ENCODE results near the gene EPHB2. TPM values are rescaled to one million over a fixed set of nuclear protein-coding genes. Genes with fewer than 3 reads are reported as not detected.

The EPHB2 gene
- total and polyA plus RNA-seq, 2 of the 4 experiments (the other 2 are of a cell fraction): 52.3 to 58.8 TPM

- TF ChIP-seq SMC3 (IDR thresholded peaks at IDR 0.05; ENCODE audit: low read depth, low read length): no peak
- no peak for TF ChIP-seq MAFK (IDR thresholded peaks at IDR 0.05; ENCODE audit: low read depth, low read length)
- Histone ChIP-seq H3K27ac (ENCODE audit: insufficient read depth, low read length) (no peak overlapping the region), H2AK5ac (ENCODE audit: low read depth, low read length) (no peak overlapping the region), H3K4ac (ENCODE audit: low read depth, low read length) (no peak overlapping the region), H3K36me3 (ENCODE audit: control insufficient read depth, insufficient read depth, low read length) (peaks cover 6% of the 10 kb centered on the region), H2BK120ac (ENCODE audit: low read depth, low read length) (no peak overlapping the region), H3K9me3 (ENCODE audit: control insufficient read depth, insufficient read depth, low read length) (no peaks in the 10 kb centered on the region), H3K18ac (ENCODE audit: low read depth, low read length) (no peak overlapping the region), H3K4me2 (ENCODE audit: low read depth, low read length) (no peak overlapping the region), H4K91ac (ENCODE audit: insufficient read depth, low read depth, low read length) (no peak overlapping the region), H3K14ac (replicated peaks; ENCODE audit: low read depth, low read length) (no peak overlapping the region), H2BK20ac (ENCODE audit: low read depth, low read length) (no peak overlapping the region), H3K56ac (ENCODE audit: extremely low read depth, insufficient read depth, low read length) (no peak overlapping the region), H3K9me1 (ENCODE audit: insufficient read depth, low read length) (no peaks in the 10 kb centered on the region; the same call in 1 of the 2 replicates), H4K8ac (ENCODE audit: low read depth in 2 of 2, low read length in 2 of 2) (no peak overlapping the region), H4K5ac (ENCODE audit: low read depth, low read length) (no peak overlapping the region), H2BK15ac (ENCODE audit: low read depth, low read length) (no peak overlapping the region), H2AK9ac (replicated peaks; ENCODE audit: low read depth, low read length, poor library complexity) (no peak overlapping the region), H2AFZ (replicated peaks; ENCODE audit: low read length, poor library complexity) (no peak overlapping the region), H3K23ac (ENCODE audit: low read depth, low read length) (no peak overlapping the region), H3K4me1 (ENCODE audit: control insufficient read depth, insufficient read depth, low read length) (peaks cover 5% of the 10 kb centered on the region; the same call in 1 of the 2 replicates), H3K27me3 (ENCODE audit: control insufficient read depth, insufficient read depth, low read length) (no peaks in the 10 kb centered on the region), H3K9ac (ENCODE audit: low read depth, low read length) (no peak overlapping the region), H4K20me1 (ENCODE audit: insufficient read depth, low read length) (peaks cover 44% of the 10 kb centered on the region), H3K79me1 (ENCODE audit: low read depth in 1 of 2, low read length in 2 of 2) (peaks cover 13 to 59% of the 10 kb centered on the region in 2 experiments; a peak in 3 of 4 replicates), H3K4me3 (ENCODE audit: insufficient read depth, low read depth, low read length) (no peak overlapping the region), H2BK5ac (ENCODE audit: low read depth, low read length, poor library complexity, severe bottlenecking) (no peak overlapping the region)
- no TSS peak for BruUV-seq (replicated peaks)
- in situ Hi-C loops (cut with MboI; ENCODE audit: low sequenced_read_pairs): no loop called here
- CTCF ChIA-PET: no interaction called here
- no CpG with 5 or more reads among the region's 3 CpGs for WGBS, 2 experiments (ENCODE audit: extremely low coverage in 2 of 2, insufficient read length in 1 of 2)
- ATAC-seq (ENCODE audit: low read depth): no peak
- intact Hi-C loops (cut with micrococcal nuclease): no loop called here
- POLR2A ChIA-PET (ENCODE audit: unreplicated experiment): no interaction called here
- dilution Hi-C loops (cut with HindIII; ENCODE audit: low sequenced_read_pairs, unreplicated experiment): no loop called here
- no peak for DNase-seq
Measured at GRCh38 chr1:22798083-22798482, 87.4 kb downstream of the EPHB2 start.

All from IMR-90 (cell line).